Measurements from ENCODE around the gene PPP2R2C. TPM values are rescaled to one million over a fixed set of nuclear protein-coding genes. Genes with fewer than 3 reads are reported as not detected.

PPP2R2C gene
- total RNA-seq, 2 experiments from 2014 or later, result not detected

DNA sequence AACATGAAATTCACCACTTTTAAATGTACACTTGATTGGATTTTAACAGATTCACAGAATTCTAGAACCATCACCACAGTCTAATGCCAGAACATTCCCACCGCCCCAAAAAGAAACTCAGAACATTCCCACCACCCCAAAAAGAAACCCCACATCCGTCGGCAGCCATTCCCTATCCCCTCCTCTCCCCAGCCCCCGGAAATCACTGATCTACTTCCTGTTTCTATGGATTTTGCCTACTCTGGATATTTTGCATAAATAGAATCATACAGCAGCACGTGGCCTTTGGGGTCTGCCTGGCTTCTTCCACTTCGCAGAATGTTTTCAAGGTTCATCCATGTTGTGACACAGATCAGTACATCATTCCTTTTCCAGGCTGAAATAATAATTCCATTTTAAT is 79.3 kb downstream of the PPP2R2C start:
- CTCF ChIA-PET, result interaction anchor here (0.6 kb wide), 1 partner anchor 16 kb away, joined by 5 read pairs; no protein-coding TSS in a partner anchor
- Mint-ChIP-seq H3K36me3 (no peaks in the 10 kb centered on the region), H3K27me3 (peaks cover 9% of the 10 kb centered on the region), H3K4me3 (no peak overlapping the region), H3K27ac (no peak overlapping the region), H3K9me3 (no peaks in the 10 kb centered on the region), H3K4me1 (ENCODE audit: low read depth) (no peaks in the 10 kb centered on the region)
- POLR2A ChIA-PET, result no interaction called here
- DNase-seq, result no peak
- intact Hi-C loops (cut with micrococcal nuclease), result no loop called here

DNA sequence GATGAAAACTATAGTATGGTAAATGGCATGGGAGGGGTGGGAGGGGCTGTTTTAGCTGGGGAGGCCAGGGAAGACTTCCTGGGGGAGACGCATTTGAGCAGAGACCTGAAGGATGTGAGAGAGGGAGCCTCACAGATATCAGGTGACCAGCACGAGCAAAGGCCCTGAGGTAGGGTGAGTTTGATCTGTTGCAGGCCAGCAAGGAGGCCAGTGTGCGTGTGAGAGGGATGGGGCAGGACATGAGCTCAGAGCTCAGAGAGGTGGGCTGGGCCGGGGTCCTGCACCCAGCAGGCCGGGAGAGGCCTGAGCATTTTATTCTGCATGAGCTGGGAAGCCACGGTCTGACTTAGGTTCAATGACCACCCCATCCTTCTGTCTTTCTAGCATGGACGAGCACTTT is 80.0 kb downstream of the PPP2R2C start:
- no peak for DNase-seq
- no peaks in the 10 kb centered on the region for H3K9me3 Mint-ChIP-seq
- H3K27ac Mint-ChIP-seq, result no peak overlapping the region
- intact Hi-C loops (cut with micrococcal nuclease), result no loop called here
- H3K27me3 Mint-ChIP-seq, result peaks cover 5% of the 10 kb centered on the region
- no peak overlapping the region for H3K4me3 Mint-ChIP-seq
- ChIA-PET CTCF (interaction anchor here (0.6 kb wide), 1 partner anchor 17 kb away, joined by 5 read pairs; no protein-coding TSS in a partner anchor), POLR2A (no interaction called here)
- H3K36me3 Mint-ChIP-seq, result no peaks in the 10 kb centered on the region
- H3K4me1 Mint-ChIP-seq (ENCODE audit: low read depth), result no peaks in the 10 kb centered on the region

- Mint-ChIP-seq H3K27ac (no peak overlapping the region), H3K4me1 (ENCODE audit: low read depth) (no peaks in the 10 kb centered on the region), H3K36me3 (no peaks in the 10 kb centered on the region), H3K27me3 (peaks cover 4% of the 10 kb centered on the region), H3K4me3 (no peak overlapping the region), H3K9me3 (no peaks in the 10 kb centered on the region)
- intact Hi-C loops (cut with micrococcal nuclease), result no loop called here
- DNase-seq, result no peak
- POLR2A ChIA-PET, result no interaction called here
- CTCF ChIA-PET, result no interaction called here
These were observed 80.6 kb downstream of the PPP2R2C start for GRCh38 chr4:6391852-6392188.

DNA sequence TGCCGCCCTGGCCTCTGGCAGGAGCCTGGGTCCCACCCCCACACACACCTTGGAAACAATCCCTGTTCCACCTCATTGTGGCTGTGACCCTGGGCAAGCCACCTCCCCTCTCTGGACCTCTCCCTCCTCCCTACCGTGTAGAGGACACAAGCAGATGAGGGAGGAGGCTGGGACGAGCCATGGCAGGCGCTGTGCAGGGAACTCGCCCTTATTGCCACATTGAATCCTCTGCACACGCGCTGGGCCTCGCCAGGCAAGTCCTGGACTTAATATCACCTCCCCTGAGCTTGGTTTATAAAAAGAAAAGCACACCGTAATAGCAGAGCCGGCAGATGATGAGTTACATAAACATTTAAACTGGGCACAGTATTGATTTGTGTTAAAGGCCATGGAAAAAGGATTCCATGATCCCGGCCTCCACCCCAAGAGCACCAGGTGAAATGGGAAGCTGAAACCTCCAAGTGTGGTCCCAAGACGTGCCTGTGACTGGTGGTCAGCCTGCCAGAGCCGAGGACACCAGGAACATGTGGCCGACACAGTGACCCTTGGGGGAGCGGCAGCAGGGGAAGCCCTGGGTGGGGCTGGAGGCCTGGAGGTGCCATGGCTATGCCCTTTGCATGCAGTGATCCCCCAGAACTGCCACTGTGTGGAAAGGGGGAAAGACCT is 81.1 kb downstream of the PPP2R2C start:
- POLR2A ChIA-PET, result no interaction called here
- CTCF ChIA-PET, result no interaction called here

GRCh38 chr4:6390356-6390755 is 82.1 kb downstream of the PPP2R2C start:
- H3K9me3 Mint-ChIP-seq, result no peaks in the 10 kb centered on the region
- no peak overlapping the region for H3K4me3 Mint-ChIP-seq
- ChIA-PET POLR2A (no interaction called here), CTCF (no interaction called here)
- no peak overlapping the region for H3K27ac Mint-ChIP-seq
- intact Hi-C loops (cut with micrococcal nuclease), result no loop called here
- H3K4me1 Mint-ChIP-seq (ENCODE audit: low read depth), result no peaks in the 10 kb centered on the region
- peaks cover 3% of the 10 kb centered on the region for H3K27me3 Mint-ChIP-seq
- no peaks in the 10 kb centered on the region for H3K36me3 Mint-ChIP-seq
- DNase-seq, result no peak

More for the DNA sequence above, 81.1 kb downstream of the PPP2R2C start:
- Mint-ChIP-seq H3K9me3 (no peaks in the 10 kb centered on the region), H3K27me3 (peaks cover 3% of the 10 kb centered on the region), H3K27ac (no peak overlapping the region), H3K4me3 (no peak overlapping the region), H3K4me1 (ENCODE audit: low read depth) (no peaks in the 10 kb centered on the region), H3K36me3 (no peaks in the 10 kb centered on the region)
- intact Hi-C loops (cut with micrococcal nuclease), result no loop called here
- no peak for DNase-seq

GRCh38 chr4:6389142-6389825 is 83.1 kb downstream of the PPP2R2C start:
- Mint-ChIP-seq H3K9me3 (no peaks in the 10 kb centered on the region), H3K27me3 (peaks cover 7% of the 10 kb centered on the region), H3K4me1 (ENCODE audit: low read depth) (no peaks in the 10 kb centered on the region), H3K27ac (no peak overlapping the region), H3K4me3 (no peak overlapping the region), H3K36me3 (no peaks in the 10 kb centered on the region)
- intact Hi-C loops (cut with micrococcal nuclease), result no loop called here
- DNase-seq, result no peak
- ChIA-PET POLR2A (no interaction called here), CTCF (no interaction called here)

GRCh38 chr4:6388713-6389112 is 83.7 kb downstream of the PPP2R2C start:
- POLR2A ChIA-PET, result no interaction called here
- CTCF ChIA-PET, result no interaction called here
- Mint-ChIP-seq H3K27me3 (peaks cover 8% of the 10 kb centered on the region), H3K36me3 (no peaks in the 10 kb centered on the region), H3K27ac (no peak overlapping the region), H3K4me3 (no peak overlapping the region), H3K9me3 (no peaks in the 10 kb centered on the region), H3K4me1 (ENCODE audit: low read depth) (no peaks in the 10 kb centered on the region)
- intact Hi-C loops (cut with micrococcal nuclease), result no loop called here
- DNase-seq, result no peak

- Mint-ChIP-seq H3K36me3 (no peaks in the 10 kb centered on the region), H3K27me3 (peaks cover 8% of the 10 kb centered on the region), H3K27ac (no peak overlapping the region), H3K4me3 (no peak overlapping the region), H3K4me1 (ENCODE audit: low read depth) (no peaks in the 10 kb centered on the region), H3K9me3 (no peaks in the 10 kb centered on the region)
- intact Hi-C loops (cut with micrococcal nuclease), result no loop called here
- ChIA-PET POLR2A (no interaction called here), CTCF (no interaction called here)
- DNase-seq, result no peak
These were observed 84.5 kb downstream of the PPP2R2C start for GRCh38 chr4:6387946-6388345.

DNA sequence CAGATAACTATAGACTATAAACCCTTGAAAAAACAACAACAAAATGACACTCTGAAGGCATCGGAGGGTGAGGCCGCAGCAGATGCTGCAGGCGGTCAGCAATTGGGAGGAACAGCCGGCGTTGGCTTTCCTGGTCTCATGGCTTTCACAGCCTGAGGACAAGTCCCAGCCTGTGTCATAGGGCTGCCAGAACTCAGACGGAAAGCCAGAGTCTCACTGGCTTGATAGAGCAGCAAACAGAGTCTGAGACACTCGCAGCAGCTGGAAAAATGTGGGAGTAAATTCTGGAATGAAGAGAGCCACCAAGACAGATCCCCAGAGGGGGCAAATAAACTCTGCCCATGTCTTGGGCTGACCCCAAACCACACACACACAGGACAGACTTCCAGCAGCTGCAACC is 86.3 kb downstream of the PPP2R2C start:
- Mint-ChIP-seq H3K36me3 (no peaks in the 10 kb centered on the region), H3K27ac (no peak overlapping the region), H3K4me1 (ENCODE audit: low read depth) (no peaks in the 10 kb centered on the region), H3K4me3 (no peak overlapping the region), H3K27me3 (peaks cover 10% of the 10 kb centered on the region), H3K9me3 (no peaks in the 10 kb centered on the region)
- POLR2A ChIA-PET, result no interaction called here
- DNase-seq, result no peak
- CTCF ChIA-PET, result no interaction called here
- intact Hi-C loops (cut with micrococcal nuclease), result no loop called here

DNA sequence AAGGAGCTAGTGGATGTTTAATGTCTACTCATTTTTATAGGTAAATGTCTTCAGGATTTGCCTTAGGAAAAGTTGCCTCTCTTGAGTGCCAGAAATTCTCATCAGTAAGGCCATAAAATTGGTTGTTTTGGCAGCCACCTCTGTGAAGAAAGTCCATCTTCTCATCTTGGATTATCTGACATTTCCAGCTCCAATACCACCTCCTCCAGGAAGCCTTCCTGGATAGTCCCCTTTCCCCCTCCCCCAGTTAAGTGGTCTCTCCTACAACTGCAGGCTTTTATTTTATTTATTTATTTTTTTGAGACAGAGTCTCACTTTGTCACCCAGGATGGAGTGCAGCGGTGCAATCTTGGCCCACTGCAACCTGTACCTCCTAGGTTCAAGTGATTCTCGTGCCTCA is 87.1 kb downstream of the PPP2R2C start:
- no peaks in the 10 kb centered on the region for H3K4me1 Mint-ChIP-seq (ENCODE audit: low read depth)
- no peaks in the 10 kb centered on the region for H3K9me3 Mint-ChIP-seq
- no peak for DNase-seq
- intact Hi-C loops (cut with micrococcal nuclease), result no loop called here
- H3K36me3 Mint-ChIP-seq, result no peaks in the 10 kb centered on the region
- no peak overlapping the region for H3K4me3 Mint-ChIP-seq
- H3K27ac Mint-ChIP-seq, result no peak overlapping the region
- ChIA-PET POLR2A (no interaction called here), CTCF (no interaction called here)
- H3K27me3 Mint-ChIP-seq, result peaks cover 10% of the 10 kb centered on the region

DNA sequence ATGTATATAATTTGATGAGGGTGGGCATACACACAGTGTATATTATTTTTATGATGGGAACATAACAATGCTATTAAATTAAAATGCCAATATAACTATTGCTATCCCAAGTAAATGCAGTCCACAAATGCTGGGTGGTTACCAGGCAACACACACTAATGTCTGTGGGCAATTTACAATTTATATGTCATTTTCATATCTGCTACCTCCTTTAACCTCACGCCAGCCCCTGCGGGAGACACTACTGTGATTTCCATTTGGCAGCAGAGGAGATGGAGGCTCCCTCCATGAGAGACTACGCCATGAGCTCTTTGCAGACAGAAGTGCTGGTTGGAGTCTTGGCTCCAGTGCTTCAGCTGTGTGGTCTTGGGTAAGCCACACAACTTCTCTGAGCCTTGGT is 87.9 kb downstream of the PPP2R2C start:
- no peaks in the 10 kb centered on the region for H3K4me1 Mint-ChIP-seq (ENCODE audit: low read depth)
- POLR2A ChIA-PET, result no interaction called here
- intact Hi-C loops (cut with micrococcal nuclease), result no loop called here
- DNase-seq, result no peak
- H3K4me3 Mint-ChIP-seq, result no peak overlapping the region
- no peaks in the 10 kb centered on the region for H3K9me3 Mint-ChIP-seq
- peaks cover 12% of the 10 kb centered on the region for H3K27me3 Mint-ChIP-seq
- no peak overlapping the region for H3K27ac Mint-ChIP-seq
- no peaks in the 10 kb centered on the region for H3K36me3 Mint-ChIP-seq
- CTCF ChIA-PET, result interaction anchor here (0.6 kb wide), 1 partner anchor 162 kb away, joined by 3 read pairs; no protein-coding TSS in a partner anchor

GRCh38 chr4:6383929-6384328 is 88.5 kb downstream of the PPP2R2C start:
- no peaks in the 10 kb centered on the region for H3K9me3 Mint-ChIP-seq
- no peak for DNase-seq
- ChIA-PET CTCF (interaction anchor here (0.6 kb wide), 1 partner anchor 163 kb away, joined by 3 read pairs; no protein-coding TSS in a partner anchor), POLR2A (no interaction called here)
- H3K4me1 Mint-ChIP-seq (ENCODE audit: low read depth), result no peaks in the 10 kb centered on the region
- no peaks in the 10 kb centered on the region for H3K36me3 Mint-ChIP-seq
- H3K27ac Mint-ChIP-seq, result no peak overlapping the region
- H3K4me3 Mint-ChIP-seq, result no peak overlapping the region
- intact Hi-C loops (cut with micrococcal nuclease), result no loop called here
- H3K27me3 Mint-ChIP-seq, result peaks cover 10% of the 10 kb centered on the region

GRCh38 chr4:6383009-6383404 is 89.4 kb downstream of the PPP2R2C start:
- Mint-ChIP-seq H3K27me3 (peaks cover 9% of the 10 kb centered on the region), H3K4me3 (no peak overlapping the region), H3K27ac (no peak overlapping the region), H3K9me3 (no peaks in the 10 kb centered on the region), H3K36me3 (no peaks in the 10 kb centered on the region), H3K4me1 (ENCODE audit: low read depth) (no peaks in the 10 kb centered on the region)
- intact Hi-C loops (cut with micrococcal nuclease), result no loop called here
- DNase-seq, result no peak
- ChIA-PET CTCF (no interaction called here), POLR2A (no interaction called here)
